IMR-90 (cell line): ENCODE measurements around the gene UST. TPM values are rescaled to one million over a fixed set of nuclear protein-coding genes. Genes with fewer than 3 reads are reported as not detected.

Source experiments
- ATAC-seq: fragments of 200-7000 bp; cut with Tn5 transposase; 2 replicates; pipeline ENCODE4 v1.9.1; 2020; ENCODE audit warnings: low read depth, mild to moderate bottlenecking, moderate library complexity
- BruUV-seq: library from RNA; stranded (reverse); fragments of 400-500 nt; replicated peaks from 2 replicates; lab custom pipeline; 2021; lab: Mats Ljungman, UMichigan
- CTCF ChIA-PET: fragments of 300-600 bp; formaldehyde crosslinking; extraction: SDS; loops from one replicate; lab custom pipeline; 2021; ENCODE audit warnings: antibody characterized with exemption; lab: Yijun Ruan, JAX
- POLR2A ChIA-PET: fragments of 300-600 bp; sonication (Branson Sonifier 250); formaldehyde crosslinking; loops from one replicate; lab custom pipeline; 2022; ENCODE audit warnings: antibody characterized with exemption; ENCODE audit not compliant: unreplicated experiment; lab: Charles Lee
- DNase-seq: peaks from one replicate; pipeline ENCODE4 v3.0.0; 2013
- H2AFZ ChIP-seq: replicated peaks from 2 replicates; pipeline ENCODE3; 2013; ENCODE audit warnings: low read length, mild to moderate bottlenecking; ENCODE audit not compliant: poor library complexity
- H2AK5ac ChIP-seq: 2 replicates; pipeline ENCODE4 v1.6.1; 2013; ENCODE audit warnings: low read depth, low read length, inconsistent platforms
- H2AK9ac ChIP-seq: replicated peaks from 2 replicates; pipeline ENCODE3; 2013; ENCODE audit warnings: mild to moderate bottlenecking, low read depth, low read length, moderate library complexity; ENCODE audit not compliant: poor library complexity
- H2BK120ac ChIP-seq: 2 replicates; pipeline ENCODE4 v1.6.1; 2013; ENCODE audit warnings: low read depth, low read length, inconsistent platforms
- H2BK15ac ChIP-seq: 3 replicates; pipeline ENCODE4 v1.6.1; 2013; ENCODE audit warnings: low read depth, low read length, inconsistent platforms
- H2BK20ac ChIP-seq: 2 replicates; pipeline ENCODE4 v1.6.1; 2013; ENCODE audit warnings: low read depth, mild to moderate bottlenecking, inconsistent platforms, low read length, moderate library complexity
- H2BK5ac ChIP-seq: 2 replicates; pipeline ENCODE4 v1.6.1; 2013; ENCODE audit warnings: mild to moderate bottlenecking, low read depth, low read length, inconsistent platforms; ENCODE audit not compliant: poor library complexity, severe bottlenecking
- H3K14ac ChIP-seq: replicated peaks from 2 replicates; pipeline ENCODE4 v1.6.1; 2013; ENCODE audit warnings: low read depth, low read length, inconsistent platforms
- H3K18ac ChIP-seq: 2 replicates; pipeline ENCODE4 v1.6.1; 2013; ENCODE audit warnings: low read depth, low read length, control low read depth
- H3K23ac ChIP-seq: 2 replicates; pipeline ENCODE4 v1.6.1; 2013; ENCODE audit warnings: low read depth, low read length, inconsistent platforms
- H3K27ac ChIP-seq: 2 replicates; pipeline ENCODE4 v1.5.1; 2013; ENCODE audit warnings: mild to moderate bottlenecking, control low read depth, low read length; ENCODE audit not compliant: insufficient read depth
- H3K27me3 ChIP-seq: 2 replicates; pipeline ENCODE4 v1.6.1; 2013; ENCODE audit warnings: low read length; ENCODE audit not compliant: control insufficient read depth, insufficient read depth
- H3K36me3 ChIP-seq: 2 replicates; pipeline ENCODE4 v1.6.1; 2013; ENCODE audit warnings: low read length, mixed read lengths; ENCODE audit not compliant: control insufficient read depth, insufficient read depth
- H3K4ac ChIP-seq: 2 replicates; pipeline ENCODE4 v1.6.1; 2013; ENCODE audit warnings: low read depth, low read length, inconsistent platforms
- H3K4me1 ChIP-seq: 2 replicates; pipeline ENCODE4 v1.6.1; 2013; ENCODE audit warnings: low read length, mixed read lengths; ENCODE audit not compliant: control insufficient read depth, insufficient read depth
- H3K4me2 ChIP-seq: 2 replicates; pipeline ENCODE4 v1.6.1; 2013; ENCODE audit warnings: low read depth, mild to moderate bottlenecking, control low read depth, low read length, moderate library complexity
- H3K4me3 ChIP-seq: 2 replicates; pipeline ENCODE4 v1.5.1; 2013; ENCODE audit warnings: low read depth, mild to moderate bottlenecking, control low read depth, low read length, moderate library complexity; ENCODE audit not compliant: insufficient read depth
- H3K56ac ChIP-seq: 2 replicates; pipeline ENCODE4 v1.6.1; 2013; ENCODE audit warnings: low read length, inconsistent platforms; ENCODE audit not compliant: insufficient read depth; ENCODE audit errors: extremely low read depth
- H3K79me1 ChIP-seq, 2 experiments: 2 replicates each; pipeline ENCODE4 v1.6.1; 2013; ENCODE audit warnings: low read length in 2 of 2, inconsistent platforms in 1 of 2, low read depth in 1 of 2
- H3K9ac ChIP-seq: 2 replicates; pipeline ENCODE4 v1.6.1; 2013; ENCODE audit warnings: low read depth, low read length, control low read depth
- H3K9me1 ChIP-seq: 2 replicates; pipeline ENCODE4 v1.6.1; 2013; ENCODE audit warnings: low read length, inconsistent platforms; ENCODE audit not compliant: insufficient read depth
- H3K9me3 ChIP-seq: 2 replicates; pipeline ENCODE4 v1.6.1; 2013; ENCODE audit warnings: low read length; ENCODE audit not compliant: control insufficient read depth, insufficient read depth
- H4K20me1 ChIP-seq: 2 replicates; pipeline ENCODE4 v1.6.1; 2013; ENCODE audit warnings: low read length, inconsistent platforms; ENCODE audit not compliant: insufficient read depth
- H4K5ac ChIP-seq: 2 replicates; pipeline ENCODE4 v1.6.1; 2013; ENCODE audit warnings: mild to moderate bottlenecking, low read depth, low read length, control low read depth
- H4K8ac ChIP-seq, 2 experiments: 2 replicates each; pipeline ENCODE4 v1.6.1; 2013; ENCODE audit warnings: low read depth in 2 of 2, low read length in 2 of 2, control low read depth in 1 of 2, inconsistent platforms in 1 of 2
- H4K91ac ChIP-seq: 2 replicates; pipeline ENCODE4 v1.6.1; 2013; ENCODE audit warnings: low read depth, low read length, inconsistent platforms; ENCODE audit not compliant: insufficient read depth
- MAFK ChIP-seq: IDR thresholded peaks from 2 replicates; pipeline ENCODE4 v1.6.1; 2012; ENCODE audit warnings: low read depth, low read length, improper control_type of control experiment
- WGBS, 2 experiments: methylation state at CpG; one replicate each; pipeline versions ENCODE4 v1.1.5 to v1.1.7; 2013; ENCODE audit warnings: missing lambda C conversion rate in 2 of 2; ENCODE audit not compliant: insufficient read length in 1 of 2; ENCODE audit errors: extremely low coverage in 2 of 2; 5-methylcytosine and 5-hydroxymethylcytosine counted together
- dilution Hi-C: fragments of 300-500 bp; cut with HindIII; formaldehyde crosslinking; loops from one replicate; pipeline ENCODE4 v1.14.3; 2018; ENCODE audit warnings: low sequenced_read_pairs; ENCODE audit not compliant: unreplicated experiment
- in situ Hi-C: fragments of 300-500 bp; cut with MboI; formaldehyde crosslinking; loops from 3 replicates; pipeline ENCODE4 v1.14.3; 2019; ENCODE audit warnings: low sequenced_read_pairs, inconsistent platforms, mixed read lengths
- intact Hi-C: fragments of 100-400 bp; cut with micrococcal nuclease; formaldehyde crosslinking; loops from 2 replicates; pipeline ENCODE4 v1.10.0; 2022
- polyA plus RNA-seq, 3 experiments: library from polyadenylated mRNA; depleted of rRNA; stranded (reverse); fragments of >200 nt; gene quantifications; 2 replicates each; pipeline ENCODE4 v1.2.3, GENCODE V29; 2012; ENCODE audit warnings: low replicate concordance in 1 of 3
- total RNA-seq: library from RNA; depleted of rRNA; stranded (reverse); fragments of >200 nt; gene quantifications from 2 replicates; pipeline ENCODE4 v1.2.3, GENCODE V29; 2012
- TF ChIP-seq, protein P1 (sequence below): fragments of 150-350 bp; IDR thresholded peaks from 2 replicates; pipeline ENCODE4 v1.6.1; 2016; ENCODE audit warnings: low read depth, mild to moderate bottlenecking, low read length, moderate library complexity, borderline replicate concordance

The UST gene
- total and polyA plus RNA-seq, 2 of the 4 experiments (the other 2 are of a cell fraction) = 7.7 to 13.8 TPM

DNA sequence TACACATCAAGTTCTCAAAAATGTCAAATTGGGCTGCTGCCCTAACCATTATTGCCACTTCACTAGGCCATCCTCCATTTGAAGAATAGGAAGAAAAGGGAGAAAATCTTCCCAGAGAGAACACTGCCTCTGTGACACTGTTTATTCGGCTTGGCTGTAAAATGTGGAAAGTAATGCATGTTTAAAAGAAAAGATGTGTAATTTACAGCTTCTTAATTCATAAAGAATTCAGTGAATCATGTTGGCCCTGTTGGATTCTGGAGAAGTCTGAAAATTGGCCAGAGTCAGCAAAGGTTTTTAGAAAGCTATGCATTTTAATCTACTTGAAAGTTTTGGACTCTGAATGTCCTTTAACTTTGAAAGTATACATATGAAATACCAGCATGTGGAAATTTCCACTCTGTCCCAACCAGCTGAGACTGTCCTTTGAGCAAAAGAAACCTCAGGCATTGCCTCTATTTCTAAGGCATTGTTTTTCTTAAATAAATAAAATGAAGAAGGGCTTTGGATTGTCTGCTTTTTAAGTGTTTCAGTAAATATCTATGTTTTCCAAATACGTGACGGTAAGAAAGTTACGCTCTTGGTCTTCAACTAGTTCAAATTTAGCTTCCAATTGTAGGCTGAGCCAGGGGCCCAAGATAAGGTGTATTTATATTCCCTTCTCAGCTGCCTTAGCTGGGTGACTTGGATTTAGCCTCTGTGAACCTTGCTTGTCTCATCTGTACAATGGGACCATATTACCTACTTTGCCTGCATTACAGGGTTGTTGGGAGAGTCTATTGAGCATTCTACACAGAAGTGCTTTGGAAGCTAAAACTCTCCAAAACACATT lies 222.2 kb downstream of the UST start:
- Histone ChIP-seq H2BK120ac (peak overlapping the region; percentile 12), H4K5ac (peak overlapping the region; percentile 19), H3K4me3 (no peak overlapping the region), H3K4me1 (peaks cover 29% of the 10 kb centered on the region), H4K20me1 (no peaks in the 10 kb centered on the region; the same call in 1 of the 2 replicates), H2AK9ac (peak overlapping the region; percentile 26), H3K27ac (peak overlapping the region; percentile 75), H2BK20ac (peak overlapping the region; percentile 65; the same call in 1 of the 2 replicates), H3K4me2 (peak overlapping the region; percentile 38), H3K4ac (peak overlapping the region; percentile 63), H2BK5ac (peak overlapping the region; percentile 56), H2AK5ac (peak overlapping the region; percentile 6), H4K8ac (peak overlapping the region; percentile 14 to 38; a peak in 3 of 4 replicates), H3K79me1 (no peaks in the 10 kb centered on the region), H2AFZ (no peak overlapping the region), H4K91ac (peak overlapping the region; percentile 65), H2BK15ac (peak overlapping the region; percentile 43; the same call in 2 of the 3 replicates), H3K14ac (peak overlapping the region; percentile 8), H3K56ac (peak overlapping the region; percentile 11; the same call in 1 of the 2 replicates), H3K9me3 (no peaks in the 10 kb centered on the region), H3K9ac (no peak overlapping the region; the same call in 1 of the 2 replicates), H3K9me1 (peaks cover 16% of the 10 kb centered on the region), H3K36me3 (peaks cover 2% of the 10 kb centered on the region; the same call in 1 of the 2 replicates), H3K23ac (peak overlapping the region; percentile 4; the same call in 1 of the 2 replicates), H3K27me3 (no peaks in the 10 kb centered on the region), H3K18ac (peak overlapping the region; percentile 39)
- DNase-seq (peak; percentile 70), ATAC-seq (peak; percentile 46)
- BruUV-seq = no TSS peak
- WGBS, 2 experiments = no CpG with 5 or more reads among the region's 4 CpGs
- in situ Hi-C loops = no loop called here
- ChIA-PET CTCF (interaction anchor here (0.6 to 2.7 kb wide), 3 partner anchors 11 to 391 kb away, joined by 3 to 10 read pairs (median 4); no protein-coding TSS in a partner anchor), POLR2A (interaction anchor here (0.6 kb wide), 1 partner anchor 130 kb away, joined by 3 read pairs; no protein-coding TSS in a partner anchor)
- intact Hi-C loops = loop anchor here (2.0 kb wide), 2 partner anchors 14 to 58 kb away; no protein-coding TSS in a partner anchor
- TF ChIP-seq MAFK = peak; percentile 51
- TF ChIP-seq, protein P1, sequence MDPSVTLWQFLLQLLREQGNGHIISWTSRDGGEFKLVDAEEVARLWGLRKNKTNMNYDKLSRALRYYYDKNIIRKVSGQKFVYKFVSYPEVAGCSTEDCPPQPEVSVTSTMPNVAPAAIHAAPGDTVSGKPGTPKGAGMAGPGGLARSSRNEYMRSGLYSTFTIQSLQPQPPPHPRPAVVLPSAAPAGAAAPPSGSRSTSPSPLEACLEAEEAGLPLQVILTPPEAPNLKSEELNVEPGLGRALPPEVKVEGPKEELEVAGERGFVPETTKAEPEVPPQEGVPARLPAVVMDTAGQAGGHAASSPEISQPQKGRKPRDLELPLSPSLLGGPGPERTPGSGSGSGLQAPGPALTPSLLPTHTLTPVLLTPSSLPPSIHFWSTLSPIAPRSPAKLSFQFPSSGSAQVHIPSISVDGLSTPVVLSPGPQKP = no peak
- dilution Hi-C loops = no loop called here
